NCI-H524 (cell line): ENCODE measurements around the gene HMOX1.
A peak's percentile ranks its signal among the peaks of the same experiment; 100 is the strongest.
"Not testable (repeated sequence)": the region's sequence is repeated elsewhere in the genome, so short reads cannot be mapped to it uniquely, and the experiment has no call there.

Source experiments
- DNase-seq, 2 experiments: peaks; one replicate each; lab custom pipeline; 2025; lab: John Stamatoyannopoulos, UW

Gene HMOX1

DNA sequence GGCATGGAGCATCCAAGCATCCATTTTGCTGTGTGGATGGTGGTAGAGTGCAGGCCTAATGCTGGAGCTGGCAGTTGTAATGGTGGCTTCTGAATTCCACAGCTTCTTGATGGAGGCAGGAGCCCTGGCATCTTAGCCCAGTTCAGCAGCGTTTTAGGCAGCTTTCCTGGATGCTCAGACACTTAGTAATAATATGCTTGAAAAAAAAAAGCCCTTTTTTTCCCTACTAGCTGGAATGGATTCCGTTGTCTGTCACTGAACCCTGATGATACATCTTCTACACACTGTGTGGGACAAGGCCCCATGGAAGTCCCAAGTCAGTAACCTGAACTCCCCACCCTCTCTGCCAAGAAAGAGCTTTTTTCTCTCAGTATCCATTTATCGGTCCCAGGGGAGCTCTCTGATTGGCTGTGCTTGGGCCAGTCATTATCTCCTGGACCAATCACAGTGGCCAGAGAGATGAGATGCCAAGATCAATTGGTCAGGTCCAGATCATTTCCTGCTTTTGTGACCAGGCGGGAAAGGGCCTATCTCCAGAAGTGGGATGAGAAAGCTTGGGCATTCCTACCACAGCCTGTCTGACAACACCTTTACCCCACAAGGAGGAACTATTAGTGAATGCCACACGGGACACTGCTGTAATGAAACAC, 53.3 kb downstream of the HMOX1 start:
- DNase-seq: no peak

DNA sequence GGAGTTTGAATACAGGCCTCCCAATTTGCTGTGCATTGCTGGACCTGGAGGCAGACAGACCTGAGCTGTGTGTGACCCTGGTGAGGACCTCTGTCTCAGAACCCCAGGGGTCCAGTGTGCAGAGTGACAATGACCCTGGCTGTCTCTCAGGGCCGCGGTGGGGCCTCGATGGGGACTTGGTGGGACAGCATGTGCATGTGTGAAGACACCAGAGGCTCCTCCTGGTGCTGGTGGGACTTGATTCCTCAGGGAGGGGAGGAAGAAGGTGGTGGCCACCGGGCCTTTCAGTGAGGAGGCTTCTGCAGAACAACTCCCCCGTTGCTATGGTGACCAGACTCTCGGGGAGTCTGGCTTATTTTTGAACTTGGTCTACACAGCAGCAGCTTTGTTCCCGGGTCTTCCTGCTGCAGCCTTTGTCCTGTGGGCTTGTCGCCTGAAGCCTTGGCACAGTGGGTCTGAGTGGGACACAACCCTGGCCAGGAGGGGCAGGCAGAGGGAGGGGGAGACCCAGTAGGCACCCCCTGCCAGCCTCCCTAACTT, 54.4 kb downstream of the HMOX1 start:
- DNase-seq: no peak

- no peak for DNase-seq
Observed at GRCh38 chr22:35436421-35436820, 55.5 kb downstream of the HMOX1 start.

DNA sequence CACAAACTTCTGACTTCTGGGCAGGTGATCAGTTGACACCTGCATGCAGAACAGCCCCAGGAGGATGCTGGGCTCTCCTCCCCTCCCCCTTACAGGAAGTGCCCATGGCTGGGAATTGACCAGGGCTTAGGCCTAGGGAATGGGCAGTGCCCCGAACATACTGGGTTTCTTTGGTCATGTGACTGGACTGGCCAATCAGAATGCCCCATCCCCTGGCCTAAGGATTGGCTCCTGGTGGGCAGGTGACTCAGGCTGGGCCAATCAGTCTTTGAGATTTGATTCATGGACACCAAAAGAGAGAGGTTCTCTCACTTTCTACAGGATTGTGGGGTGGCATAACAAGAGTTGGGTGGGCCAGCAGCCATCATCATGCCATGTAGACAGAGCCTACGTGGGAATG, 56.2 kb downstream of the HMOX1 start:
- peak; percentile 11 to 19 for DNase-seq

- DNase-seq: not testable (repeated sequence)
Observed at GRCh38 chr22:35438673-35439364, 57.9 kb downstream of the HMOX1 start.

GRCh38 chr22:35439365-35439717, 58.4 kb downstream of the HMOX1 start:
- no peak for DNase-seq

DNA sequence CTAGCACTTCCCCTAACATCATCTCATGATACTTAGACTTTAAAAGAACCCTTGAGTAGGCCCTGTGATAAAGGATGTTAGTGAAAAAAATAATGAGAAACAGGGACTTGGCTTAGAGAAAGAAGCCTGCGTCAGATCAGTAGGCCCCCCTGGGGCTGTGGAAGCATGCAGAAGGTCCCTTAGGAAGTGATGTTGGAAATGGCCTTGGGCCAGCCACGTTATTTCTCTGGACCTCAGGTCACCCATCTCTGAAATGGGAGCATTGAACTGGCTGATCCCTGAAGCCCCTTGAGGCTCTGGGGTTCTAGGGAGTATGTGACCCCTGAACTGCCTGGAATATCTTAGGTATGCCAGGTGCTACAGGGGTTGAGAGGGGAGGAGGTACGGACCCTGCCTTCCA, 59.2 kb downstream of the HMOX1 start:
- no peak for DNase-seq

DNA sequence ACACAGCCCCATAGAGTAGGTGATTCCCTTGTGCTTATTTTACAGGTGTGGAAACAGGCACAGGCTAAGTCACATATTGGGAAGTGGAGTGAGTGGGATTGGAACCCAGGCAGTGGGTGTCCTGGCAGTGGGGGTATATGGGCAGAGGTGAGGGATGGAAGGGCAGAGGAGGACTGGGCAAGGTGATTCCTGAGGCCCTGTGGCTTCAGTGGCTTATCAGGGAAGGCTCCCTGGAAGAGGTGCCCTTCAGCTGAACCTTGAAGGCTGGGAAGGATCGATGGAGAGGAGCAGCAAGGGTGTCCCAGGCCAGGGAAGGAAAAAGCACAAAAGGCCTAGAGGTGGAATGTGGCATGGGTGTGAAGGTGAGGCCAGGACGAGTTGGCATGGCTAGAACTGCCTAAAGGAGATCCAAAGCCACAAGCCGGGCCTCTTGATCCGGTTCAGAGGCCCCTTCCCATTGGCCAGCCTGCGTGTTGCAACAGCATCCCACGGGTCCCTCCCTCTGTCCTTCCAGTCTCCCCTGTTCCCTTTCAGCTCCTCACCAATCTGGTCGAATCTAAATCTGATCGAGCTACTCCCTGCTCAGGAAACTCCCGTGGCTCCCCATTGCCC, 60.7 kb downstream of the HMOX1 start:
- no peak for DNase-seq

GRCh38 chr22:35442471-35442870, 61.6 kb downstream of the HMOX1 start:
- peak; percentile 51 to 74 for DNase-seq

DNA sequence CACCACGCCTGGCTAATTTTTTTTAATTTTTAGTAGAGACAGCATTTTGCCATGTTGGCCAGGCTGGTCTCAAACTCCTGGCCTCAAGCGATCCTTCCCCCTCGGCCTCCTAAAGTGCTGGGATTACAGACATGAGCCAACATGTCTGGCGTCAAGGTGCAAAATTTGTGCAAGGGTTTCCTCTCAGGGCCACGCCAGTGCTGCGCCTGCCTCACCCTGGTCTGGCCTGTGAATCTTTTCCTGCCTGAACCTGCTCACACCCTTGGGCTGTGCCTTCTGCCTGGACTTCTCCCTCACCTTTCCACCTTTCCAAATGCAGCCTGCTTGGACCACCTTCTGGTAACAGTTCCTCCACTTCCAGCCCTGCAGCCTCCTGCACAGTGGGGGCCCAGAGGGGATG, 62.4 kb downstream of the HMOX1 start:
- no peak for DNase-seq
